GM19372 (cell line): ENCODE measurements around the gene PIK3C2A.

ENCODE experiments used
- ATAC-seq: cut with Tn5 transposase; IDR thresholded peaks from one replicate; pipeline ENCODE4 v1.9.1; 2021; ENCODE audit warnings: mild to moderate bottlenecking, low read depth, moderate library complexity; ENCODE audit not compliant: unreplicated experiment

Gene PIK3C2A

DNA sequence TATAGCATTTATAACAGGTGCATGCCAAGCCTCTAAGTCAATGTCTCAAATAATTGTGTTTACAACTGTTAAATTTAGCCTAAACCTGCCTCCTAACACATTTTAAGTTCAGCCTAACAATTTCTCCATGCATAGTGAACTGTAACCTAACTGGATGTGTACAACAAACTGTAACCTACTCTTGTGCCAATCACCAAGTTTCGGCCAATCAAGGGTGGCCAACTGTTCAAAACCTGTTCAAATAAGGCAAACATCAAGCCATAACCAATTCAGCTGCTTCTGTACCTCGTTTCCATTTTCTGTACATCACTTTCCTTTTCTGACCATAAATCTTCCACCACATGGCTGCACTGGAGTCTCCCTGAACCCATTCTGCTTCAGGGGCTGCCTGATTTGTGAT lies 45.4 kb downstream of the PIK3C2A start:
- ATAC-seq = no peak

GRCh38 chr11:17161515-17161914 lies 46.3 kb downstream of the PIK3C2A start:
- no peak for ATAC-seq

DNA sequence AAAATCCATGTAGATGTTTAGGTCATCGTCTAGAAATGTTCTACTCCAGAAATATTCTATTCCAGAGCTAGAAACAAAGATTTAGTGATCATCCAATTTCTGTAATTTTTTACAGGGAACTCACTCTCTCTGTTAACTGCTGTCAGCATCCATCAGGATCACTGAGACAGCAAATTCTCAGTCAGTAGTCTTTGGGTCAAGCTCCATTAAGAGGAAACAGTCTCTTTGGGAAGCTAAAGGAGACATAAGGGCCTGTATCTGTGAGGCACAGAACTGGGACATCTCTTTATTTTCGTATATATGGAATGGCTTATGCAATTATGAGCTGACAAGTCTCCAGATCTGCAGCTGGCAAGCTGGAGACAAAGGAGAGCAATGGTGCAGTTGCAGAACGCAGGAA lies 48.3 kb downstream of the PIK3C2A start:
- no peak for ATAC-seq
